Raji (cell line): ENCODE data around the gene IRS2.

Experiments used
- POLR2A ChIP-seq: IDR thresholded peaks from 2 replicates; pipeline ENCODE4 v1.6.1; 2011; ENCODE audit warnings: low read depth, low read length, control low read depth; ENCODE audit not compliant: insufficient read depth

IRS2 gene

DNA sequence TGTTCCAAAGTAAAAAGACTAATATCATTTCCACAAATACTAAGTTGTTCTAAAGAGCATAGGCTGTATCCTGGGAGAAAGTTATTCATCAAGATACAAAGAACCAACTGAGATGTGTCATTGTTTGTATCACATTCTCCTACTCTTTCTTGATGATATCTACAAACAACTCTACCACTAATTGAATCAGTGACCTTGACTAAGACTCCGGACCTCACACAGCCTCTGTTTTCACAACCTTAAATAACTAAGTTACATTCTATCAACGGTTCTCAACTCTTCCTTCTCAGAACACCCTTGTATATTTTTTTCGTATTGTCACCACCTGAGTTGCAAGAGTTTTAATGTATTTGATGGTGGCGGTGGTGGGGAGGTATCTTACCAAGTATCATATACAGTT lies 12.6 kb downstream of the IRS2 start:
- no peak for TF ChIP-seq POLR2A

DNA sequence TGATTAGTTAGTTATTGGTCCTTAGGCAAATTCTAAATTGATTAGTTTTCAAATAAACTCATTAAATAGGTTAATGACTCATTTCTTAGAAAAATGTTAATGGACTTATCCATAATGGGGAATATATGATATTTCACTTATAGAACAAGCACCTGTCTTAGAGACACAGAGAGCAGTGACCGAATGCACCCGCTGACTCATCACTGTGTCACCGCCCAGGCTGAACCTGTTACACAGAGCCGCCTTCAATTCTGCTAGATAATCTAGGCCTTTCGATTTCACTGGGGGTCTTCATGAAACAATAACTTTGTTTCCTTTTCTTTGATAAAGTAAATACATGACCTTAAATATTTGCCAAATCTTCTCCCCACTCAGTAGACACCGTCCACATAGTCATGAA lies 13.1 kb downstream of the IRS2 start:
- TF ChIP-seq POLR2A, result no peak

DNA sequence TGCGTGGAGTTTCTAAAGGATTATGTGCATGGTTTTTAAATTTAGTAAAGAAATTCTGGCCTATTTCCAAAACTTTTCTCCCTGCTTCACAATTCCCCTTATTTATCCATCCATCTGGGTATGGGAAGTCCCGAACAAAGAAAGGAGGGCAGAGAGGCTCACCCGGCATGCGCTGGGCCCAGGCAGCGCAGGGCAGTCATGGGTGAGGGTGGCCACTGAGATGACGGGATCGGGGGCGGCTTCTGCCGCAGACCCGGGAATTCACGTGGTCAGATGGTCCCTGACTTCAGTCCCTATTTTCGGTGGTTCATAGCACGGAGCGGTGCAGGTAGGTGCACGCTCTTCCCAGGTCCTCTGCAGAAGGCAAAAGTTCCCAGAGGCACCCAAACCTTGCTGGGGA lies 14.5 kb downstream of the IRS2 start:
- TF ChIP-seq POLR2A, result no peak

DNA sequence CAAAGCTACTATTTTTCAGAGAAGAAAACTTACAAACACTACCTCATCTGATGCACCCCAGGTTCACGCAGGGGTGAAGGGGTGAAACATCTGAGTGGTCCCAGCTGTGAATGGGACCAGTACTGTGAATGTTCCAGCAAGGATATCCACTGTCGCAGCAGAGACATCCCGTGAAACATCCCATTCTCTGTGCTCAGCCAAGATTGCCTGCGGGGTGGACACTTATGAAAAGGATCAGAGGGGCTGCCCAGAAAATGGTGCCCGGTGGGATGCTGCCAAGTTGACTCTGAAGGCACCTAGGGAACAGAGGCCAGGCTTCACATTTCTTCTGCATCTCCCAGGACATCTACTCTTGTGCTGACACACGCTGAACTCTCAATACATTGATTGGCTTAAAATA lies 15.9 kb downstream of the IRS2 start:
- TF ChIP-seq POLR2A, result no peak

DNA sequence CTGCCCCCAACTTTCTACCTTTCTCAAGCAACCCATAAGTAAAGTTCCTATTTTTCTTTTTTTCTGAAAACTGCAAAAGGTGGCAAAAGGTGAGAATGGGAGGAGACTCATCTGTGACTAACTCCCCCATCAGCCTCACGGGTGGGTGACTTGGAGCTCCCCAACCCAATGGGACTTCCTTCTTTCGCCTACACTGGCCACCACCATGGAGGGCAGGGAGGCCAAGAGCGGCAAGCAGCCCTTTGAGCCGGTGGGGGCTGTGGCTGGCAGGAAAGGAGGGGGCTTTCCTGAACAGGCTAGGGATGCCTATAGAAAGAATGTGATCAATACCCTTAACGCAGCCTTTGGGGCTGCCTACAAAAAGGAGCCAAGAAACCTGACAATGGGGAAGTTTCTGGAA lies 16.5 kb downstream of the IRS2 start:
- no peak for TF ChIP-seq POLR2A

DNA sequence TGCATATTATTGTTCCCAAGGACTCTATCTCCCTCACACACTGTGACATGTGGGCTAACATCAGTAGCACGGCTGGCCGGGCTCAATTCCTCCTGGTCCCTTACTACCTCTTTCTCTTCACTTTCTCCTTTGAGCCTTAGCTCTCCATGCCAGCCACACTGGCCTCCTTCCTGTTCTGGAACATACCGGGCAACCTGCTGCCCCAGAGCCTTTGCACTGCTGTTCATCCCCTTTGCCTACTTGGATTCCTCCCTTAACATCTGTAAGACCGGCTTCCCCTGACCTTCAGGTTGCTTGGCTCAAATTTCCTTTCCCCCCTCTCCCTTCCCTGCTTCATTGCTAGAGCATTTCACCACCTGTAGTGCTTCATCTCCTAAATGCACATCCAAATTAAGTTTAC lies 17.1 kb downstream of the IRS2 start:
- no peak for TF ChIP-seq POLR2A

DNA sequence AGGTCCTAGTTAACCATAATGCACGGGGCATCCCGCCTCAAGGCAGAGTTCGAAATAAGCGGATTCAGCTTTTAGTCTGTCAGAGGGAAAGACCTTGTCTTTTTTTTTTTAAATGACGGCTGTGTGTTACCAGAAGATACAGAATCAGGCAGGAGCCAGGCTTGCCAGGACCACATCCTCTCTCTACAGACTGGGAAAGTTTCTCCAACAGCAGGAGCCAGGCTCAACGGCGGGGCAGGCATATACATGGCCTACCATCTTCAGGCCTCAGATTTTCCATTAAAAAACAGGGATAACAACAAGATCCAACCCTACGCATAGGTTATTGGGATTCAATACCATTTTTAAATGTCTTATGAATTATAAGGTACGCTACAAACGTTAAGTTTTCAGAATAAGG lies 17.8 kb downstream of the IRS2 start:
- no peak for TF ChIP-seq POLR2A

DNA sequence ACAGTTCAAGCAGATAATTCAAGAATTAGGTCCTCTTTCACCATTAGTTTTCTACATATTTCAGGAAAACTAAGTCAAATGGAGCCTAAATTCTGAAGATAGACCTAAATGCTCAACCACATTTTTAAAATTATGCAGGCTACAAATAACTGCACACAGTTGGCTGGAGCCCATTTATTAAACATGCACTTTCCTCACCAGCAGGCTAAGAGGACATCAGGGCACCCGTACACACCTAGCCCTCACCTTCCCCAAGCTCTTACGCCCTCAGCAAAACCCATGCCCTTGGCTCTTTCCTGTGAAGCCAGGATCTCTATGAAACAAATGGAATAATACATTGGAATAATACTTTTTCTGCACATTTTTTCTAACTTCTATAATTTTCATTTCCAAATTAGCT lies 18.2 kb downstream of the IRS2 start:
- no peak for TF ChIP-seq POLR2A

DNA sequence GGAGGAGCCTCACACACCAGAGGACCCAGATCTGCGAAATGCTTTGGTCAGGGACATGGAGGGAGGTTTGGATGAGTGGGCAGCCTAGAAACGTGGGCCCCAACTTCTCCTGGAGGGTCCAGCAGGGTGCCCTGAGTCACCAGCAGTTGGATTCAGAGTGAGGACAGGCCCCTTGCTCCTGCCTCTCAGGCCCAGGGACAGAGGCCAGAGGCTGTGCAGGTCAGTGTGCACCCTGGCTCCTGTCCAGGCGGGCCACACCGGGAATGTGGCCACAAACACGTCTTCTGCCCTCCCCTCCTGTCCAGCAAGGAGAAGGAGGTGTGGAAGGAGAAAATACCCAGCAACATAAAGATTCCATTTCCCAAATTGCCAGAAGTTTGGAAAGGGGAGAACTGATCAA lies 19.4 kb downstream of the IRS2 start:
- TF ChIP-seq POLR2A, result no peak

DNA sequence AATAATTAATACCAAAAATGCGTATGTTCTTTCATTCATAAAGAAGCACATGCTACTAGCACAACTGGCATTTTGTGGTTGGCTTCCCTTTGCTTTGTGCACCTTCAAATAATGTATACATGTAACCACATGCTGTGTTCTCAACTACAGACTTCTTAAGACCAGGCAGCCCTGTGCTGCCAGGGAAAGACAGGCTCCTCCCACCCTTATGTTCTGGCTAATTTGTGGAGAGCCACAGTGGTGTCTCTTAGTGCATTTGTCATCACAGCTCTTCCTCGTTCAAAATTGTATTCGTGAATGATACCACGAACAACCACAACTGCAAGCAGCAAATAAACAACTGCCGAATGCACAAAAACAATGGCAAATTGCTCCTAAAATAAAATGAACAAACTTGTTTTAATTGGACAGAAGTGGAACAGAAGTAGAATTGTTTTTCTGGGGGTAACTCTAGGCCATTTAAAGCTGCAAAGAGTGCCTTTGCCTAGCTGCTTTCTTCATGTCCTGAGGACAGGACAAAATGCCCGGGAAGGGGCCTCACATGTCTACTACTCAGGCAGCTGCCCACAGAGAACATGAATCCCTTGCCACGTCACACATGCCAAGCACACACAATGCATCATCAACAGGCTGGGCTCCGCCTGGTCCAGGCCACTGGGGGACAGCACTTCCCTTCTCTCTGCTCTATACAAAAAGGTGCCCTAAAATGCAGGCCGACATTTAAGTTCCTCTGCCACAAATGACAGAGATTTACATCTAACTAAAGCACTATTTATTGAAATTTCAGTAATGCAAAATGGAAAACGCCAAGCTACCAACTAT lies 21.7 kb downstream of the IRS2 start:
- TF ChIP-seq POLR2A, result no peak

DNA sequence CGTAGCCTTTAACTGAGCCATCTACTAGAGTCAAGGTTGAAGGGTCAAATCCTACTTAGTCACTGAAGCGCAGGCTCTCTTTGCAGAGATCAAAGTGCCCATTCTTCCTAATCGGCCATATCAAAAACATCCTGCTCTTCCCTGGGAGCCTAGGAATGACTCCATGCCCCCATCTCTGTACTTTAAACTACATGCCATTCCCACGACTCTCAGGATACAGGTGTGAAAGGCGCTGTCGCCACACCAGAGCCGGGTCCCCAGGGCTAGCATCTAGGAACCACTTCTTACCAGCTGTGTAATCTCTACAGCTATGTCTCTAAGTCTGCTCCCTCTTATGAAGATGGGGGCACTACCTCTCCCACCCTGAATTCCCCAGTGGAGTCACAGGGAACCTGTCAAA lies 22.3 kb downstream of the IRS2 start:
- TF ChIP-seq POLR2A, result no peak

DNA sequence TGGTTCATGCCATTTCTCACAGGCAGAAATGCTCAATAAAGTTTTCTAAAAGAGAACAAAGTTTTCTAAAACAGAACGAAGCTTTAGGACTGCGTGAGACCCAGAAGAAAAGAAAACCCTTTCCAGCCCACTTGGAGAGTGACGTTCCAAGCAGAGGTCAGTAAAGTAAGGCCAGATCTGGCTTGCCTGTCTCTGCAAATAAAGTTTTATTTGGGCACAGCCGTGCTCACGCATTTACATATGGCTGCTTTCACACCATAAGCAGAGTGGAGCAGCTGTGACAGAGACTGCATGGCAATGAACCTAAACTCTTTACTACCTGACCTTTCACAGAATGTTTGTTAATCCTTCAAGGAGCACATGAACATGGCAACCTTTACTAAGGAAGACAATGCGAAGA lies 23.6 kb downstream of the IRS2 start:
- TF ChIP-seq POLR2A, result no peak

DNA sequence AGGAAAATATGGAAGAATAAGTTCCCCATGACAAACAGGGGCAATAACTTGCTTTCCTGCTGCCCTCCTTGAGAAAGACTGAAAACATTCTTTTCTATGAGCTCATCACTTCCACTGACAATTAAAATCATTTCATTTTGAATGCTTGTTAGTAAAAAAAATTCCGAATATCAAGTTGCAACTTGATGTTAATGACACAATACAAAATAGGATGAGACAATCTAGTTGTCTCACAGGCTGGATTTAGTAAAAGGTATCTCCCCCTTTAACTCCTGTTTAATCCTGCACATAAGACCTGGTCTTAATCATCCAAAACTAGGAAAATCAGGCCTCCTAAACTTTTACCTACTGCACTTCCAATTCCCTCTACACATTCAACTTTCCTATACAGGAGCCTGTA lies 24.7 kb downstream of the IRS2 start:
- TF ChIP-seq POLR2A, result no peak

DNA sequence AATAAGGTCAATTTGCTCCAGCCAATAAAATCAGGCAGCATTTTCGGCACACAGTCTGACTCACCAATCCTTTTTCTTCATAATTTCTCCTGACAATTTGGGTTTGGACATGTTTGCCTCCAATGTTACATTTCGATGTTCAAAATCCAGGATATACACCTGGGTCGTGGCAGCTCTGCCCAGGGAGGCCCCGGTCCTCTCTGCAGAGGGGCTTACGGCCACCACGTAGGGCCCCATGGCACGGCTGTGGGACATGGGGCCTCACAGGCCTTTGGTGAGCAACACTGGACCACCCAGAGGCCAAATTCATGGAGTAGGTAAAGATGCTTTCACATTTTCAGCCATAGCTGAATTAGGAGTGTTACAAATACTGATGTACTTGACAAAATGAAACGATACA lies 25.4 kb downstream of the IRS2 start:
- TF ChIP-seq POLR2A, result no peak

DNA sequence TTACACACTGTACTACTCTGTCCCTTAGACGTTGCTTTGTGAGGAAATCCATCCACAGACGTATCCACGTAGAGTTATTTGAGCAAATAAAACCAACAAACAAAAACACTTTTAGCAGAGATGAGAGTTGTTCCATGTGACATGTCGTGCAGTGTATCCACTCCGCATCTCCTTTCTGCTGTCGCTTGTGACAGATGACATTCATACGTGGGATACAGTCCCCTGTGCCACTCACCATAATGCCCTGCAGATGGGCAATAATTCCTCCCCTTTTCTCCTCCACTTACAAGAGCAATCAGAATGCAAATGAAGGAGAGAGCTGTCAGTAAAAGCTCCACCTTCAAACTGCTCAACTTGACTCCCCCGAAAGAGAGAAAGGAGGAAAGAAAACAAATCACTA lies 26.0 kb downstream of the IRS2 start:
- no peak for TF ChIP-seq POLR2A

DNA sequence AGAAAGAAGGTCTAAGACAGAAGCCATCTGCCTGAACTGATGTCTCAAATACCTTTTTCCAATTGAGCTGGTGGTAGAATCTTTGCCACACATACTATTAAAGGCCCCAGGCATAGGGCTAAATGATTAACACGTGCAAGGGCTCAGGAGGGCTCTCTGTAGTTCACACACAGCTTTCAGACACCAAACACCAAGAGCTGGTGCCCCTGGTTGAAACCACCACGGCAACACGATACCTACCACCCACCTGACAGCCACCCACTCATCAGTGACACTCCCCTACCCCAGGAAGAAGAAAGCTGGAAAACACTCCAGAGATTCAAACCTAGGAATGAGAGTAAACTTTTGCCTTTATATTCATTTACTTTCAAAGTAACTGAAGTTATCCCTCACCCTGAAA lies 26.8 kb downstream of the IRS2 start:
- TF ChIP-seq POLR2A, result no peak

DNA sequence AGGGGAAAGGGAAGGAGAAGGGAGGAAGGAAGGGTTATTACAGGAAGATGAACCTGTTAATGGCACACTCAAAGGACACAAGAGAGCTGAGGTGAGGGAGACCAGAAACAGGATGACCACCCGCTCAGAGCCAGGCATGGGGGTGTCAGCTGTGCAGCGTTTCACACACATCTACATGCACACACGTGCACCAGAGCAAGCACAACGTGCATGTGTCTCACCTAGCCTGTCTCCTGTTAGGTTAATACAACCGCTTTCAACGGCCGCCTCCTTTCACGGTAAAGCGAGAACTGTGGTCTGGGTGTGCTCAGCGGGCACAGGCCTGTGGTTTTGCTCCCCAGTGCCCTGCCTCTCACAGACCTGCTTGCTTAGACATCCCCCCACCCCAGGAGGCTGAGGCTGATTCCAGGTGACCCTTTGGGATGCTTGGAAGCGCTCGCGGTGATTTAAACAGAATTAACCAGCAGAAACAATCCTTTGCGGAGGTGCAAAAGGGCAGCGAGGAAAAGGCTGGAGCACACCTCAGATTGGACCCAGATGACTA lies 27.4 kb downstream of the IRS2 start:
- no peak for TF ChIP-seq POLR2A
